HG03457 (cell line): ENCODE results near the gene EXOC2.

ENCODE experiments used
- ATAC-seq: cut with Tn5 transposase; IDR thresholded peaks from one replicate; pipeline ENCODE4 v1.9.1; 2021; ENCODE audit warnings: moderate number of reproducible peaks; ENCODE audit not compliant: unreplicated experiment

The EXOC2 gene

GRCh38 chr6:503610-504362 lies 189.2 kb downstream of the EXOC2 start:
- ATAC-seq = no peak

GRCh38 chr6:502761-503160 lies 190.2 kb downstream of the EXOC2 start:
- no peak for ATAC-seq

GRCh38 chr6:501891-502601 lies 190.9 kb downstream of the EXOC2 start:
- ATAC-seq = no peak

GRCh38 chr6:499617-500016 lies 193.3 kb downstream of the EXOC2 start:
- no peak for ATAC-seq

- peak; percentile 49 for ATAC-seq
These were observed 194.1 kb downstream of the EXOC2 start for GRCh38 chr6:498795-499231.

GRCh38 chr6:497258-497657 lies 195.7 kb downstream of the EXOC2 start:
- no peak for ATAC-seq

GRCh38 chr6:496649-497048 lies 196.3 kb downstream of the EXOC2 start:
- no peak for ATAC-seq

GRCh38 chr6:494394-494793 lies 198.5 kb downstream of the EXOC2 start:
- no peak for ATAC-seq

GRCh38 chr6:493840-494239 lies 199.1 kb downstream of the EXOC2 start:
- no peak for ATAC-seq

GRCh38 chr6:492816-493414 lies 200.0 kb downstream of the EXOC2 start:
- ATAC-seq = no peak

- no peak for ATAC-seq
These were observed 200.8 kb downstream of the EXOC2 start for GRCh38 chr6:492178-492577.

- ATAC-seq = no peak
These were observed 201.7 kb downstream of the EXOC2 start for GRCh38 chr6:491233-491632.

- ATAC-seq = no peak
These were observed 202.5 kb downstream of the EXOC2 start for GRCh38 chr6:490251-491037.

- ATAC-seq = no peak
These were observed 203.2 kb downstream of the EXOC2 start for GRCh38 chr6:489762-490161.

GRCh38 chr6:489001-489400 lies 203.9 kb downstream of the EXOC2 start:
- ATAC-seq = no peak

GRCh38 chr6:487956-488355 lies 205.0 kb downstream of the EXOC2 start:
- no peak for ATAC-seq

GRCh38 chr6:485655-486170 lies 207.2 kb downstream of the EXOC2 start:
- ATAC-seq = no peak

- no peak for ATAC-seq
These were observed 208.2 kb downstream of the EXOC2 start for GRCh38 chr6:484746-485145.

- ATAC-seq = no peak
These were observed 208.7 kb downstream of the EXOC2 start for GRCh38 chr6:484086-484745.

GRCh38 chr6:475314-475713 lies 217.6 kb downstream of the EXOC2 start:
- no peak for ATAC-seq
